K562 (cell line): ENCODE data around the gene USP37. TPM values are rescaled to one million over a fixed set of nuclear protein-coding genes. Genes with fewer than 3 reads are reported as not detected.

Experiments
- CTBP1 ChIP-seq: fragments of 450-650 bp; IDR thresholded peaks from 2 replicates; pipeline ENCODE4 v1.6.1; 2016; ENCODE audit warnings: borderline replicate concordance
- LEF1 ChIP-seq: fragments of 450-650 bp; IDR thresholded peaks from 2 replicates; pipeline ENCODE4 v1.6.1; 2016; ENCODE audit warnings: mild to moderate bottlenecking
- MTA1 ChIP-seq: fragments of 450-650 bp; IDR thresholded peaks from 2 replicates; pipeline ENCODE4 v1.6.1; 2017; ENCODE audit warnings: borderline replicate concordance
- MTA2 ChIP-seq: fragments of 450-650 bp; IDR thresholded peaks from 2 replicates; pipeline ENCODE4 v1.6.1; 2016; ENCODE audit warnings: low read depth
- NR4A1 ChIP-seq, 2 experiments: fragments of 250-450 bp in 1 of 2; fragments of 450-650 bp in 1 of 2; sonication (Bioruptor Pico) in 1 of 2; IDR thresholded peaks; 2 replicates each; pipeline versions ENCODE4 v1.4.0 to v1.6.1; 2016 to 2020; ENCODE audit warnings: mild to moderate bottlenecking in 2 of 2, missing compliant biosample characterization in 1 of 2, missing genetic modification characterization in 1 of 2, moderate library complexity in 1 of 2
- SOX6 ChIP-seq: fragments of 450-650 bp; IDR thresholded peaks from 2 replicates; pipeline ENCODE4 v1.6.1; 2014; ENCODE audit warnings: mild to moderate bottlenecking
- SUPT5H ChIP-seq: fragments of 450-650 bp; IDR thresholded peaks from 2 replicates; pipeline ENCODE4 v1.6.1; 2016
- TCF7 ChIP-seq: sonication (generic); IDR thresholded peaks from 2 replicates; pipeline ENCODE4 v1.6.1; 2016; ENCODE audit warnings: antibody characterized with exemption, borderline replicate concordance
- ZFX ChIP-seq: sonication (generic); formaldehyde crosslinking; IDR thresholded peaks from 2 replicates; pipeline ENCODE4 v1.8.0; 2022; ENCODE audit warnings: mild to moderate bottlenecking, missing genetic modification reagents, moderate library complexity
- ZNF316 ChIP-seq: fragments of 450-650 bp; IDR thresholded peaks from 2 replicates; pipeline ENCODE4 v1.6.1; 2016
- ZNF785 ChIP-seq: fragments of 250-450 bp; sonication (Bioruptor Pico); IDR thresholded peaks from 2 replicates; pipeline ENCODE4 v1.4.0; 2020; ENCODE audit warnings: mild to moderate bottlenecking
- polyA plus RNA-seq, 8 experiments: library from polyadenylated mRNA; depleted of rRNA in 4 of 8; stranded (reverse) in 5 of 8; unstranded in 3 of 8; fragments of >200 nt; fragmentation: Nextera tagmentation in 2 of 8; fragmentation: Illumina TruSeq in 1 of 8; extraction: Ambion mirVana in 2 of 8; extraction: Trizol in 1 of 8; gene quantifications; 2 replicates each; pipeline versions ENCODE4 v1.2.1 to v1.2.3, GENCODE V29; 2011 to 2014; ENCODE audit warnings: inconsistent platforms in 1 of 8, missing spikeins in 1 of 8
- total RNA-seq, 7 experiments: library from RNA; depleted of rRNA in 6 of 7; stranded (reverse); fragments of >200 nt in 6 of 7; fragmentation: Illumina TruSeq in 2 of 7; extraction: Trizol in 2 of 7; gene quantifications; 2 replicates each; pipeline versions ENCODE4 v1.2.1 to v1.2.3, GENCODE V29; 2011 to 2021; ENCODE audit warnings: low replicate concordance in 1 of 7
- TF ChIP-seq, protein P1 (sequence below), 2 experiments: fragments of 450-650 bp; IDR thresholded peaks; 2 replicates each; pipeline ENCODE4 v1.6.1; 2016; ENCODE audit warnings: mild to moderate bottlenecking in 2 of 2, borderline replicate concordance in 1 of 2, low read depth in 1 of 2, moderate library complexity in 1 of 2
- TF ChIP-seq, protein P2 (sequence below): fragments of 450-650 bp; IDR thresholded peaks from 2 replicates; pipeline ENCODE4 v1.6.1; 2016; ENCODE audit warnings: missing biosample characterization, missing genetic modification characterization
- TF ChIP-seq, protein P3 (sequence below): fragments of 450-650 bp; IDR thresholded peaks from 2 replicates; pipeline ENCODE4 v1.6.1; 2016

Gene USP37
- total and polyA plus RNA-seq, 9 of the 15 experiments (the other 6 are each of a cell fraction or from before 2014, with no cell fraction given), result 2.0 to 14.2 (median 8.5) TPM

DNA sequence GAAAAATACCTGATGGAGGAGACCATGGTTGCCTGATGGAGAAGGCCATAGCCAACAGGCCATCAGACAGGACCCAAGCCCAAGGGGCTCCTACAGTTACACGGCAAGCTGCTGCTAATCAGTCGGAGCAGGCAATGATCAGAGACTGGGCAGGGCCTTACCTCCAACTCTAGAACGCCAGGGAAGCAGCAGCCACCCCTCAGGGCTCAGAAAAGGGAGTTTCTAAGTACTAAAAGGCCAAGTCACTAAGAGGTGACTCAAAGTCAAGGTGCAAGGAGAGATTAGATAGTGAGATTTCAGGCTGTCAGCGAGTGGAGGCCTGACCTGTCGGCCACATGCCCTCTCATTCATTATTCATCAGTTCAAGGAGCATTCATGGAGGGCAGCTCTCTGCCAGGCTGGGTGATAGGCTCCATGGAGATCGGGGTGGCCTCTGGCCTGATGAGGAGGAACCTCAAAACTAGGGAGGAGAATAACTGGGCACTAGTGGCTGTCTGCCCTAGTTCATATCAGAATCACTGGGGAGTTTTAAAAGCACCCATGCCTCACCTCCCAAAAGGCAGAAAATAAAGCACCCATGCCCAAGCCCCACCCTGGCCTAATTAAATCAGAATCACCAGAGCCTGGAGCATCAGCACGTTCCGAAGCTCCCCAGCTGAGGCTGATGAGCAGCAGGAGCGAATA lies 145.6 kb downstream of the USP37 start (continued):
- TF ChIP-seq, protein P1, sequence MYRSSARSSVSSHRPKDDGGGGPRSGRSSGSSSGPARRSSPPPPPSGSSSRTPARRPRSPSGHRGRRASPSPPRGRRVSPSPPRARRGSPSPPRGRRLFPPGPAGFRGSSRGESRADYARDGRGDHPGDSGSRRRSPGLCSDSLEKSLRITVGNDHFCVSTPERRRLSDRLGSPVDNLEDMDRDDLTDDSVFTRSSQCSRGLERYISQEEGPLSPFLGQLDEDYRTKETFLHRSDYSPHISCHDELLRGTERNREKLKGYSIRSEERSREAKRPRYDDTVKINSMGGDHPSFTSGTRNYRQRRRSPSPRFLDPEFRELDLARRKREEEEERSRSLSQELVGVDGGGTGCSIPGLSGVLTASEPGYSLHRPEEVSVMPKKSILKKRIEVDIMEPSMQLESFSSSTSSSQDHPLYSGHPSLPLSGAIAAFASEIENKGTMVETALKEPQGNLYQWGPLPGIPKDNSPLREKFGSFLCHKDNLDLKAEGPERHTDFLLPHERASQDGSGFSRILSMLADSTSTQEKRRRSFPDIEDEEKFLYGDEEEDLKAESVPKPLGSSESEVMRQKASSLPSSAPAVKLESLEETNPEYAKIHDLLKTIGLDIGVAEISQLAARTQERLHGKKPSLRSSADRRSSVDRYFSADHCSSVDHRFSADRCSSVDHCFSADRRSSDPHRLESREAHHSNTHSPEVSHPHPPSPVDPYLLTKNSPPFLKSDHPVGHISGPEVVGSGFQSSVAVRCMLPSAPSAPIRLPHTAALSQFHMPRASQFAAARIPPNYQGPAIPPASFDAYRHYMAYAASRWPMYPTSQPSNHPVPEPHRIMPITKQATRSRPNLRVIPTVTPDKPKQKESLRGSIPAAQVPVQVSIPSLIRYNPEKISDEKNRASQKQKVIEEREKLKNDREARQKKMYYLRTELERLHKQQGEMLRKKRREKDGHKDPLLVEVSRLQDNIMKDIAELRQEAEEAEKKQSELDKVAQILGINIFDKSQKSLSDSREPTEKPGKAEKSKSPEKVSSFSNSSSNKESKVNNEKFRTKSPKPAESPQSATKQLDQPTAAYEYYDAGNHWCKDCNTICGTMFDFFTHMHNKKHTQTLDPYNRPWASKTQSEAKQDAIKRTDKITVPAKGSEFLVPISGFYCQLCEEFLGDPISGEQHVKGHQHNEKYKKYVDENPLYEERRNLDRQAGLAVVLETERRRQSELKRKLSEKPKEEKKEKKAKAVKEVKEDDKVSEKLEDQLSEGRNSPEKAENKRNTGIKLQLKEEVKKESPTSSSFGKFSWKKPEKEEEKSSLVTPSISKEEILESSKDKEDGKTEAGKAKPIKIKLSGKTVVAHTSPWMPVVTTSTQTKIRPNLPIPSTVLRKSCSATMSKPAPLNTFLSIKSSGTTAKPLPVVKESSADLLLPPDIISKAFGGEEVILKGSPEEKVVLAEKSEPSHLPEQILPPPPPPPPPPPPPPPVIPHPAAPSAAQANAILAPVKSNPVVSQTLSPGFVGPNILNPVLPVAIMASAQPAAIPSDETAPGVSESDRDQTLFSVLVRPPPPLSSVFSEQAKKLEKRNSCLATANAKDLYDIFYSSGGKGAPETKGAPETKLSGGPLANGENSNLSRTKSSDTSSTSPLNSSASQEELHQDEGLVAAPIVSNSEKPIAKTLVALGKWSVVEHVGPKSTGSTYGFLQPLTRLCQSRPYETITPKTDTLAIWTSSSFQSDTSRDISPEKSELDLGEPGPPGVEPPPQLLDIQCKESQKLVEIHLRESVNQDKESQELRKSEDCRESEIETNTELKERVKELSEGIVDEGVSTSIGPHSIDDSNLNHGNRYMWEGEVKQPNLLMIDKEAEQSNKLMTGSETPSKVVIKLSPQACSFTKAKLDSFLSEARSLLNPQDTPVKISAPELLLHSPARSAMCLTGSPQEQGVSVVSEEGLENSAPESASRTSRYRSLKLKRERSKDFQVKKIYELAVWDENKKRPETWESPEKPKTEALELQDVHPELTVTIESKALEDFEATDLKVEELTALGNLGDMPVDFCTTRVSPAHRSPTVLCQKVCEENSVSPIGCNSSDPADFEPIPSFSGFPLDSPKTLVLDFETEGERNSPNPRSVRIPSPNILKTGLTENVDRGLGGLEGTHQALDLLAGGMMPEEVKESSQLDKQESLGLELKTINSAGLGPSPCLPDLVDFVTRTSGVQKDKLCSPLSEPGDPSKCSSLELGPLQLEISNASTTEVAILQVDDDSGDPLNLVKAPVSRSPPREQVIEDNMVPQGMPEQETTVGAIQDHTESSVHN (IDR thresholded peaks at IDR 0.05; ENCODE audit: borderline replicate concordance in 1 of 2, low read depth in 1 of 2), result no peak
- TF ChIP-seq SOX6 (peak; percentile 74), MTA1 (peak; percentile 69; the same call in 1 of the 2 replicates), SUPT5H (no peak), NR4A1 (CRISPR knock-in tag; IDR thresholded peaks at IDR 0.05) (no peak), NR4A1 (tag; IDR thresholded peaks at IDR 0.05) (no peak), ZNF785 (CRISPR knock-in tag) (no peak), ZFX (CRISPR knock-in tag) (peak; percentile 37; the same call in 1 of the 2 replicates), ZNF316 (peak; percentile 79), MTA2 (peak; percentile 86), TCF7 (no peak), CTBP1 (peak; percentile 83), LEF1 (peak; percentile 77)
- TF ChIP-seq, protein P2, sequence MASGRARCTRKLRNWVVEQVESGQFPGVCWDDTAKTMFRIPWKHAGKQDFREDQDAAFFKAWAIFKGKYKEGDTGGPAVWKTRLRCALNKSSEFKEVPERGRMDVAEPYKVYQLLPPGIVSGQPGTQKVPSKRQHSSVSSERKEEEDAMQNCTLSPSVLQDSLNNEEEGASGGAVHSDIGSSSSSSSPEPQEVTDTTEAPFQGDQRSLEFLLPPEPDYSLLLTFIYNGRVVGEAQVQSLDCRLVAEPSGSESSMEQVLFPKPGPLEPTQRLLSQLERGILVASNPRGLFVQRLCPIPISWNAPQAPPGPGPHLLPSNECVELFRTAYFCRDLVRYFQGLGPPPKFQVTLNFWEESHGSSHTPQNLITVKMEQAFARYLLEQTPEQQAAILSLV (tag), result no peak
- TF ChIP-seq, protein P3, sequence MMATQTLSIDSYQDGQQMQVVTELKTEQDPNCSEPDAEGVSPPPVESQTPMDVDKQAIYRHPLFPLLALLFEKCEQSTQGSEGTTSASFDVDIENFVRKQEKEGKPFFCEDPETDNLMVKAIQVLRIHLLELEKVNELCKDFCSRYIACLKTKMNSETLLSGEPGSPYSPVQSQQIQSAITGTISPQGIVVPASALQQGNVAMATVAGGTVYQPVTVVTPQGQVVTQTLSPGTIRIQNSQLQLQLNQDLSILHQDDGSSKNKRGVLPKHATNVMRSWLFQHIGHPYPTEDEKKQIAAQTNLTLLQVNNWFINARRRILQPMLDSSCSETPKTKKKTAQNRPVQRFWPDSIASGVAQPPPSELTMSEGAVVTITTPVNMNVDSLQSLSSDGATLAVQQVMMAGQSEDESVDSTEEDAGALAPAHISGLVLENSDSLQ, result peak; percentile 83
